NCI-H526 (cell line): ENCODE data around the gene EPB41L1.
A peak's percentile ranks its signal among the peaks of the same experiment; 100 is the strongest.

ENCODE experiments used
- DNase-seq, 2 experiments: peaks; one replicate each; lab custom pipeline; 2025; lab: John Stamatoyannopoulos, UW

EPB41L1 gene

GRCh38 chr20:36155629-36155971 lies 1.1 kb downstream of the EPB41L1 start:
- DNase-seq = no peak

- DNase-seq = no peak
These were observed 1.5 kb downstream of the EPB41L1 start for GRCh38 chr20:36155991-36156390.

GRCh38 chr20:36157610-36158009 lies 3.1 kb downstream of the EPB41L1 start:
- DNase-seq = no peak

GRCh38 chr20:36158160-36158741 lies 3.7 kb downstream of the EPB41L1 start:
- DNase-seq = no peak

- DNase-seq = no peak
These were observed 5.3 kb downstream of the EPB41L1 start for GRCh38 chr20:36159833-36160232.

GRCh38 chr20:36162272-36162966 lies 7.9 kb downstream of the EPB41L1 start:
- DNase-seq = no peak

GRCh38 chr20:36167902-36168503 lies 13.5 kb downstream of the EPB41L1 start:
- DNase-seq = no peak

GRCh38 chr20:36170542-36171215 lies 16.1 kb downstream of the EPB41L1 start:
- no peak for DNase-seq

GRCh38 chr20:36173451-36173933 lies 19.0 kb downstream of the EPB41L1 start:
- DNase-seq = peak; percentile 35 to 49

GRCh38 chr20:36175016-36175415 lies 20.5 kb downstream of the EPB41L1 start:
- no peak for DNase-seq

- DNase-seq = no peak
These were observed 21.0 kb downstream of the EPB41L1 start for GRCh38 chr20:36175475-36175995.

- DNase-seq = no peak
These were observed 23.2 kb downstream of the EPB41L1 start for GRCh38 chr20:36177716-36178115.

- peak in 1 of 2 experiments; percentile 15 for DNase-seq
These were observed 24.8 kb downstream of the EPB41L1 start for GRCh38 chr20:36179170-36179945.

- DNase-seq = no peak
These were observed 25.8 kb downstream of the EPB41L1 start for GRCh38 chr20:36180323-36180722.

- no peak for DNase-seq
These were observed 27.5 kb downstream of the EPB41L1 start for GRCh38 chr20:36181934-36182603.

- DNase-seq = no peak
These were observed 28.1 kb downstream of the EPB41L1 start for GRCh38 chr20:36182604-36183154.

GRCh38 chr20:36183155-36183944 lies 28.8 kb downstream of the EPB41L1 start:
- no peak for DNase-seq

GRCh38 chr20:36184816-36185776 lies 30.6 kb downstream of the EPB41L1 start:
- no peak for DNase-seq
